A549 (cell line): ENCODE results near the gene CCDC187. TPM values are rescaled to one million over a fixed set of nuclear protein-coding genes. Genes with fewer than 3 reads are reported as not detected.

ENCODE experiments used
- ATAC-seq, 2 experiments: fragments of 200-7000 bp in 1 of 2; fragments of >200 bp in 1 of 2; cut with Nextera tagmentation in 1 of 2; cut with Tn5 transposase in 1 of 2; 3 replicates each; pipeline versions ENCODE4 v1.8.0 to v1.9.1; 2018 to 2020; ENCODE audit warnings: mild to moderate bottlenecking in 1 of 2, moderate library complexity in 1 of 2
- CTCF ChIA-PET: fragments of 300-600 bp; sonication (Branson Sonifier 250); formaldehyde crosslinking; extraction: SDS; loops from one replicate; lab custom pipeline; 2021; ENCODE audit warnings: antibody characterized with exemption, inconsistent platforms; lab: Yijun Ruan, JAX
- POLR2A ChIA-PET: fragments of 350-600 bp; formaldehyde crosslinking; extraction: SDS; loops from one replicate; lab custom pipeline; 2021; ENCODE audit warnings: antibody characterized with exemption, inconsistent platforms; lab: Yijun Ruan, JAX
- DNase-seq, 2 experiments: peaks; one replicate each; pipeline versions ENCODE4 v3.0.0 to v3.0.0-alpha.2; 2011 to 2016; ENCODE audit warnings: low read depth in 1 of 2, low spot score in 1 of 2
- FAIRE-seq: peaks from 2 replicates; lab custom pipeline; 2011; peaks lifted over from hg19 to GRCh38; lab: Jason Lieb, UNC
- H3K27ac ChIP-seq, 2 experiments: fragments of >200 bp; sonication (Bioruptor Twin); formaldehyde crosslinking; 3 replicates each; pipeline ENCODE4 v1.5.1; 2016 to 2017
- H3K4me1 ChIP-seq: fragments of >200 bp; sonication (Bioruptor Twin); formaldehyde crosslinking; 3 replicates; pipeline ENCODE4 v1.6.1; 2016
- H3K4me2 ChIP-seq: fragments of >200 bp; sonication (Bioruptor Twin); formaldehyde crosslinking; 3 replicates; pipeline ENCODE4 v1.6.1; 2016
- H3K4me3 ChIP-seq: fragments of >200 bp; sonication (Bioruptor Twin); formaldehyde crosslinking; 3 replicates; pipeline ENCODE4 v1.5.1; 2016
- H3K9me3 ChIP-seq: fragments of >200 bp; sonication (Bioruptor Twin); formaldehyde crosslinking; 3 replicates; pipeline ENCODE4 v1.6.1; 2016
- BHLHE40 ChIP-seq: IDR thresholded peaks from 2 replicates; pipeline ENCODE4 v1.6.1; 2012; ENCODE audit warnings: low read depth, low read length, inconsistent platforms
- CTCF ChIP-seq: fragments of >200 bp; sonication (Bioruptor Twin); formaldehyde crosslinking; IDR thresholded peaks from 3 replicates; pipeline ENCODE4 v1.5.1; 2016
- FOSB ChIP-seq: fragments of 250-450 bp; sonication (Bioruptor Pico); IDR thresholded peaks from 2 replicates; pipeline ENCODE4 v1.5.0; 2020; ENCODE audit warnings: mild to moderate bottlenecking, moderate library complexity
- GATA3 ChIP-seq: IDR thresholded peaks from 2 replicates; pipeline ENCODE4 v1.6.1; 2012; ENCODE audit warnings: borderline replicate concordance
- HOXA7 ChIP-seq: fragments of 250-450 bp; sonication (Bioruptor Pico); IDR thresholded peaks from 2 replicates; pipeline ENCODE4 v1.5.0; 2020; ENCODE audit warnings: mild to moderate bottlenecking, moderate library complexity
- JUN ChIP-seq, 2 experiments: fragments of >200 bp; sonication (Bioruptor Twin); formaldehyde crosslinking; IDR thresholded peaks; 2 replicates in 1 of 2; 3 replicates in 1 of 2; pipeline ENCODE4 v1.6.1; 2016 to 2017
- MAFK ChIP-seq: fragments of 450-650 bp; IDR thresholded peaks from 2 replicates; pipeline ENCODE4 v1.6.1; 2014; ENCODE audit not compliant: partially characterized antibody
- NPAS2 ChIP-seq: fragments of 250-450 bp; sonication (Bioruptor Pico); IDR thresholded peaks from 2 replicates; pipeline ENCODE4 v1.8.0; 2022; ENCODE audit warnings: mild to moderate bottlenecking, moderate library complexity, borderline replicate concordance
- NR3C1 ChIP-seq: fragments of >200 bp; sonication (Bioruptor Twin); formaldehyde crosslinking; IDR thresholded peaks from 3 replicates; pipeline ENCODE4 v1.6.1; 2017
- RNF2 ChIP-seq: fragments of 200-600 bp; sonication (generic); IDR thresholded peaks from 2 replicates; pipeline ENCODE4 v1.6.1; 2016; ENCODE audit warnings: low read depth, mild to moderate bottlenecking, antibody characterized with exemption, moderate library complexity, borderline replicate concordance
- SREBF2 ChIP-seq: fragments of 450-650 bp; IDR thresholded peaks from 2 replicates; pipeline ENCODE4 v1.6.1; 2014; ENCODE audit warnings: mild to moderate bottlenecking, moderate library complexity
- TP53 ChIP-seq: fragments of 250-450 bp; sonication (Bioruptor Pico); IDR thresholded peaks from 2 replicates; pipeline ENCODE4 v1.5.0; 2021; ENCODE audit warnings: mild to moderate bottlenecking, moderate library complexity
- USF2 ChIP-seq: fragments of 450-650 bp; IDR thresholded peaks from 2 replicates; pipeline ENCODE4 v1.6.1; 2014; ENCODE audit warnings: antibody characterized with exemption
- ZC3H11A ChIP-seq: fragments of 450-650 bp; IDR thresholded peaks from 2 replicates; pipeline ENCODE4 v1.6.1; 2014; ENCODE audit warnings: antibody characterized with exemption, mild to moderate bottlenecking
- ZFP36 ChIP-seq: fragments of 450-650 bp; IDR thresholded peaks from 2 replicates; pipeline ENCODE4 v1.6.1; 2014; ENCODE audit warnings: borderline replicate concordance; ENCODE audit not compliant: partially characterized antibody
- WGBS: methylation state at CpG from one replicate; pipeline ENCODE4 v1.1.6; 2017; ENCODE audit errors: missing lambda C conversion rate; 5-methylcytosine and 5-hydroxymethylcytosine counted together
- polyA plus RNA-seq, 4 experiments: library from polyadenylated mRNA; depleted of rRNA in 3 of 4; stranded (reverse); fragments of >200 nt; fragmentation: RNase III in 1 of 4; extraction: RNeasy Plus Mini Kit Qiagen cat#74134 plus additional on column Dnase treatment in 1 of 4; gene quantifications; 2 replicates in 3 of 4; 3 replicates in 1 of 4; pipeline ENCODE4 v1.2.3, GENCODE V29; 2011 to 2017
- TF ChIP-seq, protein P1 (sequence below): fragments of 200-600 bp; sonication (generic); IDR thresholded peaks from 2 replicates; pipeline ENCODE4 v1.6.1; 2016; ENCODE audit warnings: antibody characterized with exemption, mild to moderate bottlenecking, moderate library complexity
- TF ChIP-seq, protein P2 (sequence below): fragments of >200 bp; sonication (Bioruptor Twin); formaldehyde crosslinking; IDR thresholded peaks from 3 replicates; pipeline ENCODE4 v1.6.1; 2016
- TF ChIP-seq, protein P3 (sequence below): fragments of >200 bp; sonication (Bioruptor Twin); formaldehyde crosslinking; IDR thresholded peaks from 2 replicates; pipeline ENCODE4 v1.6.1; 2016
- TF ChIP-seq, protein P4 (sequence below): fragments of 150-350 bp; IDR thresholded peaks from 2 replicates; pipeline ENCODE4 v1.6.1; 2014; ENCODE audit warnings: low read depth, mild to moderate bottlenecking, low read length

CCDC187 gene
- polyA plus RNA-seq, 2 of the 4 experiments (the other 2 are of a cell fraction): under 0.01 TPM; not detected in 1

DNA sequence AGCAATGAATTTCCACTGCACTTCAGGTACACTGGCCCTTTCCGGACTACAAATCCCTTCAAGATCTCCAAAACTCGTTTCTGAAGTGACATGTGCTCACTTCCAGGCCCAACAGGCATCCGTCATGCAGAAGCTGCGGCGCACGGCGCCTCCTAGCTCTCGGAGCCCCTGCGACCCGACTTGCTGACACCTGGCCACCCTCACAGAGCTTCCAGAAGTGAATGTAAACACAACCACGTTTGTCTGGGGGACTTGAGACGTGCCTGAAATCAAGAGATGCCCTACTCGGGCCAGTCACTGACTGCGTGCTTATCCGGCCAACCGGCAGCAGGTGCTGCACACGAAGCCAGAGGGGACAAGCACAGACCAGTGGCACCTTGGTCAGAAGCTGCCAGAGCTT lies 94.1 kb downstream of the CCDC187 start:
- ATAC-seq: no peak
- WGBS: 97% methylated on average over 6 of the region's 17 CpGs
- POLR2A ChIA-PET: no interaction called here
- FAIRE-seq: no peak
- no peaks in the 10 kb centered on the region for H3K4me1 ChIP-seq
- H3K9me3 ChIP-seq: no peaks in the 10 kb centered on the region
- H3K27ac ChIP-seq: no peak overlapping the region
- H3K4me3 ChIP-seq: no peak overlapping the region
- no peak for DNase-seq
- no peak overlapping the region for H3K4me2 ChIP-seq
- CTCF ChIA-PET: interaction anchor here (0.8 to 5.2 kb wide), 4 partner anchors 10 to 34 kb away, joined by 3 to 30 read pairs (median 4); no protein-coding TSS in a partner anchor
- TF ChIP-seq GATA3 (no peak), HOXA7 (CRISPR knock-in tag) (no peak), MAFK (no peak), NPAS2 (CRISPR knock-in tag) (no peak), ZC3H11A (no peak), FOSB (CRISPR knock-in tag) (no peak), ZFP36 (no peak), JUN (IDR thresholded peaks at IDR 0.05) (no peak), BHLHE40 (no peak), CTCF (no peak), NR3C1 (no peak), USF2 (no peak), TP53 (CRISPR knock-in tag) (no peak), SREBF2 (no peak), RNF2 (no peak)
- TF ChIP-seq, protein P1, sequence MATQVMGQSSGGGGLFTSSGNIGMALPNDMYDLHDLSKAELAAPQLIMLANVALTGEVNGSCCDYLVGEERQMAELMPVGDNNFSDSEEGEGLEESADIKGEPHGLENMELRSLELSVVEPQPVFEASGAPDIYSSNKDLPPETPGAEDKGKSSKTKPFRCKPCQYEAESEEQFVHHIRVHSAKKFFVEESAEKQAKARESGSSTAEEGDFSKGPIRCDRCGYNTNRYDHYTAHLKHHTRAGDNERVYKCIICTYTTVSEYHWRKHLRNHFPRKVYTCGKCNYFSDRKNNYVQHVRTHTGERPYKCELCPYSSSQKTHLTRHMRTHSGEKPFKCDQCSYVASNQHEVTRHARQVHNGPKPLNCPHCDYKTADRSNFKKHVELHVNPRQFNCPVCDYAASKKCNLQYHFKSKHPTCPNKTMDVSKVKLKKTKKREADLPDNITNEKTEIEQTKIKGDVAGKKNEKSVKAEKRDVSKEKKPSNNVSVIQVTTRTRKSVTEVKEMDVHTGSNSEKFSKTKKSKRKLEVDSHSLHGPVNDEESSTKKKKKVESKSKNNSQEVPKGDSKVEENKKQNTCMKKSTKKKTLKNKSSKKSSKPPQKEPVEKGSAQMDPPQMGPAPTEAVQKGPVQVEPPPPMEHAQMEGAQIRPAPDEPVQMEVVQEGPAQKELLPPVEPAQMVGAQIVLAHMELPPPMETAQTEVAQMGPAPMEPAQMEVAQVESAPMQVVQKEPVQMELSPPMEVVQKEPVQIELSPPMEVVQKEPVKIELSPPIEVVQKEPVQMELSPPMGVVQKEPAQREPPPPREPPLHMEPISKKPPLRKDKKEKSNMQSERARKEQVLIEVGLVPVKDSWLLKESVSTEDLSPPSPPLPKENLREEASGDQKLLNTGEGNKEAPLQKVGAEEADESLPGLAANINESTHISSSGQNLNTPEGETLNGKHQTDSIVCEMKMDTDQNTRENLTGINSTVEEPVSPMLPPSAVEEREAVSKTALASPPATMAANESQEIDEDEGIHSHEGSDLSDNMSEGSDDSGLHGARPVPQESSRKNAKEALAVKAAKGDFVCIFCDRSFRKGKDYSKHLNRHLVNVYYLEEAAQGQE: no peak
- TF ChIP-seq, protein P2, sequence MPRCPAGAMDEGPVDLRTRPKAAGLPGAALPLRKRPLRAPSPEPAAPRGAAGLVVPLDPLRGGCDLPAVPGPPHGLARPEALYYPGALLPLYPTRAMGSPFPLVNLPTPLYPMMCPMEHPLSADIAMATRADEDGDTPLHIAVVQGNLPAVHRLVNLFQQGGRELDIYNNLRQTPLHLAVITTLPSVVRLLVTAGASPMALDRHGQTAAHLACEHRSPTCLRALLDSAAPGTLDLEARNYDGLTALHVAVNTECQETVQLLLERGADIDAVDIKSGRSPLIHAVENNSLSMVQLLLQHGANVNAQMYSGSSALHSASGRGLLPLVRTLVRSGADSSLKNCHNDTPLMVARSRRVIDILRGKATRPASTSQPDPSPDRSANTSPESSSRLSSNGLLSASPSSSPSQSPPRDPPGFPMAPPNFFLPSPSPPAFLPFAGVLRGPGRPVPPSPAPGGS: no peak
- TF ChIP-seq, protein P3, sequence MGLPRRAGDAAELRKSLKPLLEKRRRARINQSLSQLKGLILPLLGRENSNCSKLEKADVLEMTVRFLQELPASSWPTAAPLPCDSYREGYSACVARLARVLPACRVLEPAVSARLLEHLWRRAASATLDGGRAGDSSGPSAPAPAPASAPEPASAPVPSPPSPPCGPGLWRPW: no peak
- TF ChIP-seq, protein P4, sequence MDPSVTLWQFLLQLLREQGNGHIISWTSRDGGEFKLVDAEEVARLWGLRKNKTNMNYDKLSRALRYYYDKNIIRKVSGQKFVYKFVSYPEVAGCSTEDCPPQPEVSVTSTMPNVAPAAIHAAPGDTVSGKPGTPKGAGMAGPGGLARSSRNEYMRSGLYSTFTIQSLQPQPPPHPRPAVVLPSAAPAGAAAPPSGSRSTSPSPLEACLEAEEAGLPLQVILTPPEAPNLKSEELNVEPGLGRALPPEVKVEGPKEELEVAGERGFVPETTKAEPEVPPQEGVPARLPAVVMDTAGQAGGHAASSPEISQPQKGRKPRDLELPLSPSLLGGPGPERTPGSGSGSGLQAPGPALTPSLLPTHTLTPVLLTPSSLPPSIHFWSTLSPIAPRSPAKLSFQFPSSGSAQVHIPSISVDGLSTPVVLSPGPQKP: no peak
- TF ChIP-seq, all 56 proteins: peak for 0
